HG03575 (cell line): Measurements from ENCODE around the gene TEX26.
"Not testable (repeated sequence)": the region's sequence is repeated elsewhere in the genome, so short reads cannot be mapped to it uniquely, and the experiment has no call there.

Source experiments
- ATAC-seq: cut with Tn5 transposase; IDR thresholded peaks from one replicate; pipeline ENCODE4 v1.9.1; 2021; ENCODE audit not compliant: unreplicated experiment, insufficient number of reproducible peaks, low FRiP score; ENCODE audit errors: extremely low read depth

TEX26 gene

GRCh38 chr13:30915691-30916541 is 16.5 kb upstream of the TEX26 start:
- ATAC-seq: no peak

- no peak for ATAC-seq
These were observed 15.5 kb upstream of the TEX26 start for GRCh38 chr13:30916991-30917390.

- ATAC-seq: no peak
These were observed 13.6 kb upstream of the TEX26 start for GRCh38 chr13:30918662-30919405.

- no peak for ATAC-seq
These were observed 12.1 kb upstream of the TEX26 start for GRCh38 chr13:30920162-30920909.

DNA sequence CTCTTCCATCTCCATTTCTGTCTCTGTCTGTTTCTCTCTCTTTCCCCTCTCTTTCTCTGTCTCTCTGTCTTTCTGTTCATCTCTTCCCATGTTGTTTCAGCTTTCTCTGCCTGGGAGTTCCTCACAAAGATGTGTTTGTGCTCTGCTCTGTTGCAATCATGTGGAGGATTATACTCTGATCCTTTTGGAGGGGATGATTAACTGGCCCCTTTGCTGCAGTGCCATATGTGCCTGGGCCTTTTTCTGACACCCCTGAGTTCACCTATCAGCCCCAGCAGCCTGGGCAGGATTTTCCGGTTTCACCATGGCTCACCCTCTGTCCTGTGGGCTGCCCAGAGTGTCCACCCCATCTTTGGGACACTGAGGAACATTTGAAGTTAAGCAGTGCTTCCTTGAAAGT is 9.0 kb upstream of the TEX26 start:
- ATAC-seq: no peak

- ATAC-seq: no peak
These were observed 7.7 kb upstream of the TEX26 start for GRCh38 chr13:30924721-30925120.

GRCh38 chr13:30925429-30925828 is 7.0 kb upstream of the TEX26 start:
- ATAC-seq: no peak

DNA sequence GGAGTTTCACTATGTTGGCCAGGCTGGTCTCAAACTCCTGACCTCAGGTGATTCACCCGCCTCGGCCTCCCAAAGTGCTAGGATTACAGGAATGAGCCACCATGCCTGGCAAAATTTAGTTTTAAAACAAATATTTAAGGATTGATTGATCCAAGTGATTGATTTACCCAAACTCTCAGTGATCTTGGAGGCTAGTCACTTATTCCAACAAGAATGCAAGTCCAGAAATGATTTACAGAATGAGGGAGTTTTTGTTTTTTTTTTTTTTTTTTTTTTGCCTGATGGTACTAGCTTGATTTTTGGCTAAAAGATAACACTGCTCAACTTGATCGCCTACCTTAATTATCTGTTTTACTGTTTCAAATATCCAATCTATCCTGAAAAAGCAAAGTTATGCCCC is 5.7 kb upstream of the TEX26 start:
- ATAC-seq: no peak

GRCh38 chr13:30927188-30927587 is 5.3 kb upstream of the TEX26 start:
- ATAC-seq: not testable (repeated sequence)

DNA sequence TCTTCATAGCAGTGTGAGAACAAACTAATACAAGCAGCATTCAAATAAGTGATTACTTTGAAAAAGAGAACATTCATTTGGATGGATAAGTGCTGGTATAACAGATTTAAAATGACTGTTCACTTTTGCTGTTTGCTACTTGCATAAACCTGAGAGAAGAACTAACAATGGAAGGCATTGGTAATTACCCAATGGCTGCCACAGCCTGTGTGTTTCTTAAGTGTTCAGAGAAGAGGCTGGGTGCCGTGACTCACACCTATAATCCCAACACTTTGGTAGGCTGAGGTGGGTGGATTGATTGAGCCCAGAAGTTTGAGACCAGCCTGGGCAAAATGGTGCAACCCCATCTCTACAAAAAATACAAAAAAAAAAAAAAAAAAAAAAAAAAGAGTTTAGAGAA is 4.9 kb upstream of the TEX26 start:
- ATAC-seq: no peak

- ATAC-seq: no peak
These were observed 3.5 kb upstream of the TEX26 start for GRCh38 chr13:30928978-30929377.

- no peak for ATAC-seq
These were observed 856 bp downstream of the TEX26 start for GRCh38 chr13:30933354-30933670.

- no peak for ATAC-seq
These were observed 1.9 kb downstream of the TEX26 start for GRCh38 chr13:30934381-30934780.

DNA sequence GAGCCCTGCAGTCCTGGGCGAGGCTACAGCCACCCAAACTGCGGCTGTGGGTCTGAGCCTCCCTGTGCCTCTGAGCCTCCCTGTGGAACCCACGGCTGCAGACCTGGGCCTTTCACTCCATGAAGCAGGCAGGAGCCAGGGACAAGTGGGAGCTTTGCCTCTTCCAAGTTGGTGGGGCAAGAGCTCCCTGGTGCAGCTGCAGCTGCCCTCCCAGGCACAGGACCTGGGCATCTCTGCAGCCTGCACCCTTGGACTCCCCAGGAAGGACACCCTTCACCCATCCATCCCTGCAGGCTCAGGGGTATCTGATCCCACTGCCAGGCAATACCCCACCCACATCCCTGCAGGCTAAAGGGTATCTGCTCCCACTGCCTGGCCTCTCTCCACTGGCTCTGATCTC is 2.3 kb downstream of the TEX26 start:
- ATAC-seq: no peak

DNA sequence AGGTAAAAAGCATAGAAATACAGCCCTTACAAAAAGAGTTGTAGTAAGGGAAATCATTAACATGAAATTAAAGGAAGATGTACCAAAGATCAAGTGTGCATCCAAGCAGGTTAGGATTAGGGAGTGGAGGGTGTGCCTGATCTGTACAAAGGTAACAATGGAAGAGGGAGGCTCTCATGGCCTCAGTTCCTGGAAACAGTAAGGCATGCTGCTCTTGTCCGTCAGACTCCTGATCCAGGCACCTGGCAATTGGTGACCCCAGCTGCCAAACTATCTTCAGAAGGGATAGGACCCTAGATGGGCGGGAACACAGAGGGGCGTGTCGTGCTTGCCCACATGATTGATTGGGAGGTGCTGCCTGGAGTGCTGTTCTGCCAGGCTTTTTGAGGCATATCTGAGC is 4.5 kb downstream of the TEX26 start:
- no peak for ATAC-seq

GRCh38 chr13:30943881-30944280 is 11.4 kb downstream of the TEX26 start:
- ATAC-seq: no peak

DNA sequence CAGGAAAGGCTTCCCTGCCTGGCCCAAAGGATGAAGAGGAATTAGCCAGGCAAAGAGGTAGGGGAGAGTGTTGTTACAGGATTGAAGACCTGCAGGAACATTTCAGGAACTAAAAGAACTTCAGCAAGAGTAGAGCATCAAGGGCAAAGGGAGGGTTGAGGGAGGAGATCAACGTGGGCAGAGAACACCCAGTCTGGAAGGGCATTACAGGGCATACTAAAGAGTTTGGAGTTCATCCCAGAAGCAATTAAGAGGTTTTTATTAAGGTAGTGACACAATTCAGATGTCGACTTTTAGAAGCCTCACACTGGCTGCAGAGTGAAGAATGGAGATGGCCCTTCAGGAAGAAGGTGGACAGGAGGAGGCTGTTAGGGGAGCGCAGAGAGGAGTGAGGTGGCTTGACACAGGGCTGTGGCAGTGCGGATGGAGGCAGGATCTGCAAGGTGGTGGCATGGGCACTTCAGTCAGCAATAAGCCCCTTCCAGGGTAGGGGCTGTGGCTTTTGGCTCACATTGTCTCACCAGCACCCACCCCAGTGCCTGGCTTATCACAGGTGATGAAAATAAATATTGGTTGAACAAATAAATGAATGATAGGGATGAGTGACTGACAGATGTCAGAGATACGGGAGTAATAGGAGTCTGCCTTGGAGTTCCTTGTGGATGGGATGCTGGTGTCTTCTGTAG is 24.9 kb downstream of the TEX26 start:
- no peak for ATAC-seq

GRCh38 chr13:30959678-30960077 is 27.2 kb downstream of the TEX26 start:
- no peak for ATAC-seq

DNA sequence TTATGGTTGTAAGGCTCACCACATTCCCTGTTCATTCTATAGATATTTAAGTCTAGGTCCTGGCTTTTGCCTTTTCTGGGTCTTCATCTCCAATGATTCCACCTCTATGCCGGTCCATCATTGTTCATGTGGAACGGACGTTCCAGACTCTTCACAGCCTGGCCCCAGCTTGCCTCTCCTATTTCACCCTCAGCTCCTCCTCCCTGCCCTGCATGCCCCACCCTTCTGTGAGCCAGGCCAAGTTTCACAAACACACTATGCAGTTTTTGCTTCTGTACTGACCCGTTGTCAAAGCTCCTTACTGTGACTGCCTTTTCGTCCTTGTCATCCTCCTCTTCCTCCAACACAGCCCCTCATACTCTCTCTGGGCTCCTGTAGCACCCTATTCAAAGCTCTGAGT is 31.3 kb downstream of the TEX26 start:
- ATAC-seq: no peak
